Measurements from ENCODE around the gene TAS2R40.
"Not testable (repeated sequence)": the region's sequence is repeated elsewhere in the genome, so short reads cannot be mapped to it uniquely, and the experiment has no call there.

GRCh38 chr7:143264196-143264568 is 42.3 kb downstream of the TAS2R40 start:
- not testable (repeated sequence) for TF ChIP-seq POLR2AphosphoS5, POLR2A (IDR thresholded peaks at IDR 0.05; ENCODE audit: low read depth, low read length)

All from GM12892 (cell line).